Kidney capillary endothelial cell (primary cell): ENCODE data around the gene C18orf32.
A peak's percentile ranks its signal among the peaks of the same experiment; 100 is the strongest.
"Not testable (repeated sequence)": the region's sequence is repeated elsewhere in the genome, so short reads cannot be mapped to it uniquely, and the experiment has no call there.

ENCODE experiments used
- DNase-seq: peaks from one replicate; pipeline ENCODE4 v3.0.0-alpha.2; 2018; ENCODE audit warnings: low spot score

C18orf32 gene

DNA sequence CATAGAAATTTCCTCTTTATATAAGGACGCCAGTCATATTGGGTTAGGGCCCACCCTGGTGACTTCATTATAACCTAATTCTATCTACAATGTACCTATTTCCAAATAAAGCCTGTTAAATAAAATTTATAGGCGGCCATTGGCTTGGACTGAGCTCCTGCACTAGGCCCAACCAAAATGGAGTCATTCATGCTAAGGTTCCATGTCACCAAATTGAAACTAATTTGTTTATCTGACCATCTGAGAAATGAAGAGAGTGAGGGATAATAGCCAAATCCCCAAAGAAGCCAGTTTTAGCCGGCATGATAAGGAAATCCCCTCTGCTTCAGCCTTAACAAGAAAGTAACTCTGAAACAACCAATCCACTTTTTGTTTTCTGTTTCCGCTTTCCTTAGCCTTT, 19.4 kb downstream of the C18orf32 start:
- DNase-seq = no peak

DNA sequence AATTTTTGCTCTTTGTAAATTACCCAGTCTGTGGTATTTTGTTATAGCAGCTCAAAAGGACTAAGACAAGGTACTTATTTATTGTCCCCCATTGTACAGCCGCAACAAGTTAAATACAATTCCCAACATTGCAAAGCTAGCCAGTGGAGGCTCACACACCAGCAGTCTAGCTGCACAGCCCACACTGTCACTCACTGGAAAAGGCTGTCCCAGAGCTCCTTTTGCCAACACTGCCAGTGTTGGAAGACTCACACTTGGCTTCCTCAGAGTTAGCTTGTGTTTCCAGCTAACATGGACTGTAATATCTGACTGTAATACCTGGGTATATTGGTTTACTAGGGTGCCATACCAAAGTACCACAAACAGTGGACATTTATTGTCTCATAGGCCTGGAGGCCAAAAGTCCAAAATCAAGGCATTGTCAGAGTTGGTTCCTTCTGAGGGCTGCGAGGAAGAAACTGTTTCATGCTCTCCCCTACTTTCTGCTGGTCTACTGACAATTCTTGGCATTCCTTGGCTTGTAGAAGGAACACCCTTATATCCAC, 19.9 kb downstream of the C18orf32 start:
- DNase-seq = no peak

DNA sequence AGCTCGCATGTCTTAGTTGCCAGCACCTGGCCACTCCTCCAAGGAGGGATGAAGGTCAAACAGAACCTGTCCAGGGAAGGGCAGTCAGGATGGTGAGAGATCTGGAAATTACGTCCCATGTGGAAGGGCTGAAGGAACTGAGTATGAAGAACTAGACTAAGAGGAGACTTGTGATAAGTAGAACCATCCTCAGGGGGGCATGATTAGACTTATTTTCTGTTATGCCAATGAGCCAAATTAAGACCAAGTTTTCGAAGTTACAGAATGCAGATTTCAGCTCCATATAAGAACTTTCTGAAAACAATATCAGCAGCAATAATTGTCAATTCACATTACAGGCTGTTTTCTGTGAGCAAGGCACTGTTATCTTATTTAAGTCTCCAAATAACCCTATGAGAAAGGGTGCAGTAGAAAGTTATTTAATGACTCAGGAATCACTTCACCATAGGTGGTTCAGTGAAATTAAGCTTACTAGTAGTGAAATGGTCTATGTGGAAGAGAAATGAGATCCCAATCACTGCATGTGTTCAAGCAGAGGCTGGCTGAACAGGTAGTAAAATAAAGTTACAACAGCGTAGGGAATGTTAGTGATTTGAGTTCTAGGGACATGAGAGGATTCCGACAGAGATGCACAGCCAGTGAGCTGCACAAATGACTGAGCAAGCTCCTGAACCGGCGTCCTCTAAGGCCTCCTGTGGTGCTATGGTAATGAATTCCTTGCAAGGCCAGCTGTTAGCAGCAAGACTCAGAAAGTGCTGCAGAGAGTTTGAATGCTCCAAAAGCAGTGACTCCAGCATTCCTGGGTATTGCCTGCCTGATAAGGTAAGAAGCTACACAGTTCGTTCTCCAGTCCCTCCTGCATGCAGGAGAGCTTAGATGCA, 22.1 kb downstream of the C18orf32 start:
- no peak for DNase-seq

DNA sequence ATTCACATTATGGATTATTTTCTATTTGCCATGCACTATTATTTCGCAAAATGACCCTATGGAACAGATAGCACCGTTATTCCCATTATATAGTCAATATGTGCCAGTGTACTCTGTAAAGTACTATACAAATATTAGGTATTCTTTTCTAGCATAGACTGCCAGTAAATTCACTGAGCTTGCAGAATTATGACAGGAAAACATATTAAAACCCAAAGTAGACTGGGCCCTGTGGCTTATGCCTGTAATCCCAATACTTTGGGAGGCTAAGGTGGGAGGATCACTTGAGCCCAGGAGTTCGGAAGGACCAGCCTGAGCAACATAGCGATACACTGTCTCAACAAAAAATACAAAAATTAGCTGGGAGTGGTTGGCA, 25.4 kb downstream of the C18orf32 start:
- DNase-seq = no peak

DNA sequence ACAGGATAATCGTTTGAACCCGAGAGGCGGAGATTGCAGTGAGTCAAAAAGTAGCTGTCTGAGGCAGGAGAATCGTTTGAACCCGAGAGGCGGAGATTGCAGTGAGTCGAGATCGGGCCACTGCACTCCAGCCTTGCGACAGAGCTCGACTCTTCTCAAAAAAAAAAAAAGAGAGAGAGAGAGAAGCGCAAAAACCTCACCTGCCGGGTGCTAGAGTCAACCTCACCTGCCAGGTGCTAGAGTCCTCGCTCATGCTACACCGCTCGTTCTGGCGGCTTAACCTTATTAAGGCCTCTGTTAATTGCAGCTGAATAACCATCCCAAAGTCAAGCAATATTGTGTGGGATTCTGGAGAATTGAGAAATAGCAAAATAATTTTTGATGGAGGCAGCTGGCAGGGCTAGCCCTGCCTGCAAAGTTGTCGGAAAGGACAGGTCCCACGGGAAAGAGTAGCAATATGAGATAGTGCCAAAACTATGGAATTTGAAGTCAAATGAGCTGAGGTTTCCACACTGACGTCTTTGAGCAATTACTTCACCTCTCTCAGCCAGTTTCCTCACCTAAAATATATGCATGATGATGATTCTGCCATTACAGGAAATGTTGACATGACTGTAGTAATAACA, 25.9 kb downstream of the C18orf32 start:
- no peak for DNase-seq

DNA sequence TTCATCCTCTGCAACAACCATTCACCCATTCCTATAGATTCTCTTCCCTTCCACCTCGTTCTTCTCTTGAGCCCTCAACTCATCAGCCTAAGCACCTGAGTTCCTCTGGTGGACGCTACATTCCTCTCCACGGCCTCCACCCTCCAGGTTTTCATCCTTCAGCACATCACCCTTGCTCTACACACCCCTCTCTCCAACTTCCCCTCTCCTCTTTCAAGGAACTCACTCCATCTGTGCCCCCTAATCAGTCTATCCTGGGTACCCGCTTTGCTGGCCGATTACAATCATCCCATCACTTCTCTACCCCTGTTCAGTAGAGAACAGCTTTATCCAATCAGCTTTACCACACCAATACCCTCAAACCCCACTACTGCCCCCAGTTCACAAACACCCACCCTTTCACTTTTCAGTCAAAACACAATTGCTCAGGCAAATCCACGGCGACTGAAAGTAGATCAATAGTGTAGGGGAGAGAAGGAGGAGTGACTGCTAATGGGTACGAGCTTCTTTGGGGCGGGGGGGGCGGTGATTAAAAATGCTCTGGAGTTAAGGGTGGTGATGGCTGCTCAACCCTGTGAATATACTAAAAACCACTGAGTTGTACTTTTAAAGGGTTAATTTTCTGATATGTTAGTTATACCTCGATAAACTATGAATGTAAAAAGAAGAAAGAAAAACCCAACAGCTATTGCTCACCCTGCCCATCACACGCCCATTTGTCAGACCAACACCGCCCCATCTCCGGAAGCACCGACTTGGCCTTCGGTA, 27.4 kb downstream of the C18orf32 start:
- DNase-seq = no peak

DNA sequence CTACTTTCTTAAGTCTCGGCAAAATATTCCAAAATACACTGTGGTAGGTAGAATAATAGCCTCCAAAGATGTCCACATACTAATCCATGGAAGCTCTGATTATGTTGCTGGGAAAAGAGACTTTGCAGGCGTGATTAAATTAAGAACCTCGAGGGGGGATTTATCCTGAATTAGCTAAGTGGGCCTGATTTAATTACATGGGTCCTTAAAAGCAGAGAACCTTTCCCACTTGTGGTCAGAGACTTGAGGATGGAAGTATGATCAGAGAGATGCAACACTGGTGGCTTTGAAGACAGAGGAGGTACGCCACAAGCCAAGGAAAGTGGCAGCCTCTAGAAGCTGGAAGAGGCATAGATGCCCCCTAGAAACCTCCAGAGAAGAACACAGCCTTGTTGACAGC, 29.4 kb downstream of the C18orf32 start:
- no peak for DNase-seq

DNA sequence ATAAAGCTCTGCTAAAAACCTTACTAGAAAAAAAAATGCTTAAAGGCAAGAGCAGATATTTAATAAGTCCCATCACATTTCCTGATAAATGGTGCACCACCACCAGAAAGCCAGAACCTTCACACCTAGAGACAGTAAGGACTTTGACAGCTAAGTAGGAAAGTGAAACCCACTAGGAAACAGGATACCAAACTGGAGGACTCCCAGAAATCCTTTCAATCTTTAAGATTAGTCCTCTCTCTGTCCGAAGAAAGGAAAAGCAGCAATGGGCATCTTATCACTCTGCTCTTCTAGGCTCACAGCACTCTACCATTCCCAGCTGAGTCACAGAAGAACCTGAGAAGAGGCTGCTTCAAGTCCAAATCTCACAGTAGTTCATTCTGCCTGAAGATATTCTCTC, 30.2 kb downstream of the C18orf32 start:
- no peak for DNase-seq

DNA sequence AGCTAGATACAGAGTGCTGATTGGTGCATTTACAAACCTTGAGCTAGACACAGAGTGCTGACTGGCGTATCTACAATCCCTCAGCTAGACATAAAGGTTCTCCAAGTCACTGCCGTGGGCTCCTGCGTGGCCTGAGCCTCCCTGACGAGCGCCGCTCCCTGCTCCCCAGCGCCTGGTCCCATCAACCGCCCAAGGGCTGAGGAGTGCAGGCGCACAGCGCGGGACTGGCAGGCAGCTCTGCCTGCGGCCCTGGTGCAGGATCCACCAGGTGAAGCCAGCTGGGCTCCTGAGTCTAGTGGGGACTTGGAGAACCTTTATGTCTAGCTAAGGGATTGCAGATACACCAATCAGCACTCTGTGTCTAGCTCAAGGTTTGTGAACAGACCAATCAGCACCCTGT, 34.5 kb downstream of the C18orf32 start:
- DNase-seq = not testable (repeated sequence)

DNA sequence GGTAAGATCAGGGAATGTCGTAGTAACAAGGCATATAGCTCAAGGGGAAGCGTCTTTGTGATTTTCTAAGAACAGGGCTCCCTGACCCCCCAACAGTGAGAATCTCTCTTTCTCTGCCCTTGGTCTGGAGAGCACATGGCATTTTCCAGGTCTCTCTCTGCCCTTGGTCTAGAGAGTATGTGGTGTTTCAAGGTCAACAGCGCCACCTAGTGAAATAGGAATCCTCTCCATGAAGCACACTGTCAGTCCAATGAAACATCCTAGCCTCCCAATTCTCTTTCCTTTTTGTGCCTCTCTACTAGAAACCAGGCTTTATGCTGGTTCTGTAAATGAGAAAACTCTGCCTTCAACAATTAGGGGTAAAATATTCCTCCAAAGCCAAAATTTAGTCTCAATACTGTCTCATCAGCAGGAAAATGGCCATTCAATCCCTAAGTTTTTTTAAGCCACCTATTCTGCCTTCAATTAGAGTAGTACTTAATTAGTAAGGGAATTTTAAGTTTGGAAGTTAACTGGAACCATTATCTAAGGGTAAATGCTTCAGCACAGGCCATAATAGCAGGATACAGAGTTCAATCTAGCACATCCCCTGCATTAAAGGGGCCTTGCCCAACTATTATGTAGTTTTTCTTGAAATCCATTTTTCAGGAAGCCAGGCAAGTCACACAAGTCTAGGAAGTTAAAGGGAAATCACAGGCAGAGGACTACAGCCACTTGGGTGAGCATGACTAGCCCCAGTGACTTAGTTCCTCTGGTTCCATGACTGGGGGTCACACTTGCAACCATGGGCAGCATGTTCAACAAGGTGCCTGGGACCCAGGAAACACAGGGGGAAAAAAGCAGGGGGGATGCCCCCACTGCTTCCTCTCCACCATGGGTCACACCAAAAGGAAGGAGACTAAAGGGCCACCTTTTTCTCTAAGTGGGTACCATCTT, 39.0 kb downstream of the C18orf32 start:
- peak; percentile 58 for DNase-seq

DNA sequence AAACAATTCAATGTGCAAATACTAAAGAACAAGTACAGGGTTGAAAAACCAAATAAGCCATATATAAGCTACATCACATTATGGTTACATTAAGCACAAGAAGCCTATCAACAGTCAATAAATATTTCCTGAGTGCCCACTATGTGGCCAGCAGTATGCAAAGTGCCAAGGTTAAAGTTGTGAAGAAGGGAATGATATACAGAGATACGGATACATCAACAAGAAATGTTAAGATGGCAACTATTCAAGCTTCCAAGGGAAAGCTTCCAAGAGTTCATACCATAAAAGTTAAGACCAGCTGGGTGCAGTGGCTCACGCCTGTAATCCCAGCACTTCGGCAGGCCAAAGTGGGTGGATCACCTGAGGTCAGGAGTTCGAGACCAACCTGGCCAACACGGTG, 40.6 kb downstream of the C18orf32 start:
- DNase-seq = no peak

DNA sequence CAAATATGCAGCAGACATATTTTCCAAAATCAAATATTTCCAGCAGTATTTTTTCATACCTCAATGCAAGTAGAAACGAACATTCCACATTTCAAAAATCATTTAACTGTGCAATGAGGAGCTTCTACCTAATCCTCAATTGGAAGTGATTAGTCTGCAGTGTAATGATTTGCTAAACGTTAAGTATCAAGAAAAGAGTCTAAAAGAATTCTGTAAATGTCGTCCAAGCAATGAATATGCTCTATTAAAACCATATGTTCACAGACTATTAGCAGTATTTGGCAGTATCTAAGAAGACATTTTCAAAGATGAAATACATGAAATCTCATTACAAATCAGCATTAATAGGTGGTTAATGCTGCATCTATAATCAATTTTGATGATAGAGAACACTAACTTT, 42.5 kb downstream of the C18orf32 start:
- no peak for DNase-seq

DNA sequence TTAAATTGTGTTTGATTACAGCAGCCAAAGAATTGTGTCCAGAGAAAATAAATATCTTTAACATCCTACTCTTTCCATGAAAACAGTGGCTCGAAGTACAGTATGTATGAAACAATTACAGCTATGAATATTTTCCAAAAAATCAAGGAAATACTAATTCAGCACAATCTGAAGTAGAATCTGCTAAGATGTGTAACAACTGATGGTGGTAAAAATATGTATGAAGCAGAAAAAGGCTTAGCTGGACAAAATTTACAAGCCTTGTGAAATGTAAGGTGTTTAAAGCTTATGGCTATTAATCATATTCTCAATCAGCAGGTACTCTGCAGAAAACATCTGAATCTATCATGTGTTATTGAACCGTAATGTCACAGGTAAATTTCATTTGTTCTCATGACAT, 43.2 kb downstream of the C18orf32 start:
- no peak for DNase-seq

DNA sequence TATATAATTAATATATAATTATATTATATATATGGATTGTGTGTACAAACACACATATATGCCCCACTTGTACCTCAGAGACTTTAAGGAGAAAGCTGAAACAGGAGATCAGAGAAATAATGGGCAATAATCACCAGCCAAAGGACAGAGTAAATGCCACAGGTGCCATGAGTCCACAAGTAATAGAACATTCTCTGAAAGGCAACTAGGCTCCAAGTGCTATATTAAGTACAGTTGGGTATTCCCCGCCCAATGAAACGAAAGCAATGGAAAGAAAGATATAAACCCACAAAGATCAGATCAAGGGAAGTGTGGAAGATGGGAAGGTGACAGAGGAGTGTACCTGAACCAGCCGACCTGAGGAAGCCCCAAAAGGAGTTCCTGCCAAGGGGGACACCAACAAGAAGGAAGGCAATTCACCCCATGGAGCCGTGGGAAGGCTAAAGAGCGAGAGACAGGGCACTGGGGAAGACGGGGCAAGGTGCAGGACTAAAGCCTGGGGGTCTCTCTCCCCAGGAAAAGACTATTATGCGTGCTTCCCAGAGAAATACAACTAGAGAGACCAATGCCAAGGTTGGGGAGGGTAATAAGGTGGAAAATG, 45.6 kb downstream of the C18orf32 start:
- DNase-seq = no peak

DNA sequence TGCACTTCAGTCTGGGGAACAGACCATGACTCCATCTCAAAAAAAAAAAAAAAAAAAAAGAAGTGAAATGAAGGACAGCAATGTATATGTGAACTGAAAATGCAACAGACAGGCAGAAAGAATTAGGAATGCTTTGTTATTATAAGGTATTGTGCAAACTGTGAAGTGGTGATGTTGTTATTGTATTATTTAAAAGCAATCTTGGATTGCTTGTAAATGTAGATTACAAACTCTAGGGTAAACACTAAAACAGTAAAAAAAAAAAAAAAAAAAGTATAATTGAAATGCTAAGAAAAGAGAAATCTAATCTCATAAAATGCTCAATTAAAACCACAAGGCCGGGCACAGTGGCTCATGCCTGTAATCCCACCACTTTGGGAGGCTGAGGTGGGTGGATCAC, 51.9 kb downstream of the C18orf32 start:
- DNase-seq = no peak

DNA sequence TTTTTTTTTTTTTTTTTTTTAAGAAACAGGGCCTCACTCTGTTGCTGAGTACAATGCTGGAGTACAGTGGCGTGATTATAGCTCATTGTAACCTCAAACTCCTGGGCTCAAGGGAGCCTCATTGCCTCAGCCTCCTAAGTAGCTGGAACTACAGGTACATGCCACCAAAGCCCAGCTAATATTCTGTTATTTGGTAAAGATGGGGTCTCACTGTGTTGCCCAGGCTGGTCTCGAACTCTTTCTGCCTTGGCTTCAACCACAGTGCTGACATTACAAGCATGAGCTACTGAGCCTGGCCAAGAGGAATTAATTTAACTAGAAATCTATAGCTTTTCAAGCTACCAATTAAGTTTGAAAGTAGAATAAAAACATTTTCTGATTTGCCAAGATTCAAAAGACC, 54.4 kb downstream of the C18orf32 start:
- no peak for DNase-seq

DNA sequence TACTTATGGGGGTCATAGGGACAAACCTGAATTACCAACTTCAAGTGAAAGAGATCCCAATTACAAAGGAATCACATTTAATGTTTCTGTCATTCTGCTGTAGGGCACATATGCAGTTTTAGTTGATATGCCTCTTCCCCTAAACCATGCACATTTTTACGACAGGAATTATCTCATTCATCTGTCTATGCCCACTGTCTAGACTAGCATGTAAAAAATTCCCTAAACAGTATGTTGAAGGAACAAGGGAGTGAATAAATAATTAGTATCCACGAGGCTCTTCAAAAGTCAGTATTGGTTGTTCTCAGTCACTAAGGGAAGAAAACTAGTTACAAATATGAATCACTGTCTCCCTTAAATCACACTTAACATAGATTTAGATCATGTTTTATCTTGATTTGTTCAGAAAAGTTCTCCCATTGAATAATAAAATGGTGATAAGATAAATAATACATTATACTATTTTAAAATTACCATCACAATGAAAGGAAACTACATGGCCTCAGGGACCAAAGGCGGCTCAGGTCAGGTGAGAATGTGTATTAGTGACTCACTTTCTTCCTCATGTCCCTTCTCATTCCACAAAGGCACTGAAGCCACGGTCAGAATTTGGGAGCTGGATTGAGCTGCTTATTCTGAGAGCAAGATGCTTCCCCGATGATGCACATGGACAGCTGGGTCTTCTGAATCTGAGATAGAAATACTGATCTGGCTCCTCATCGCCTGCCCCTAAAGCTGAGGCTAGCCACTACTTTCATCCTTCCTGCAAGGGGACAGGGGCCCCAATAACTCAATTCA, 55.7 kb downstream of the C18orf32 start:
- DNase-seq = no peak
